ENCODE measurements around the gene TSHZ2.

DNA sequence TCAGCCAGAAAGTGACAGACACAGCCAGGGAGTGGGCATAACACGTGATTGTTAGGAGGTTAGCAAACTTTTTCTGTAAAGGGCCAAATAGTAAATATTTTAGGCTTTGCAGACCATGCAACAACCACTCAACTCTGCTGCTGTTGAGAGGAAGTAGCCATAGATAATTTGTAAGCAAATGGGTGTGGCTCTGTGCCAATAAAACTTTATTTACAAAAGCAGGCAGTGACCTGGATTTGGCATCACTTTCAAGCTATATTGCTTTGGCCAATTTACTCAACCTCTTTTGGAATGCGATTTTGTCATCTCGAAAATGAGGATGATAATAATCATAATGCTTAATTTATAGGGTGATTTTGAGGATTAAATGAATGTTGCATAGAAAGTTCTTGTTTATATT, 152.6 kb downstream of the TSHZ2 start:
- TF ChIP-seq, protein P1, sequence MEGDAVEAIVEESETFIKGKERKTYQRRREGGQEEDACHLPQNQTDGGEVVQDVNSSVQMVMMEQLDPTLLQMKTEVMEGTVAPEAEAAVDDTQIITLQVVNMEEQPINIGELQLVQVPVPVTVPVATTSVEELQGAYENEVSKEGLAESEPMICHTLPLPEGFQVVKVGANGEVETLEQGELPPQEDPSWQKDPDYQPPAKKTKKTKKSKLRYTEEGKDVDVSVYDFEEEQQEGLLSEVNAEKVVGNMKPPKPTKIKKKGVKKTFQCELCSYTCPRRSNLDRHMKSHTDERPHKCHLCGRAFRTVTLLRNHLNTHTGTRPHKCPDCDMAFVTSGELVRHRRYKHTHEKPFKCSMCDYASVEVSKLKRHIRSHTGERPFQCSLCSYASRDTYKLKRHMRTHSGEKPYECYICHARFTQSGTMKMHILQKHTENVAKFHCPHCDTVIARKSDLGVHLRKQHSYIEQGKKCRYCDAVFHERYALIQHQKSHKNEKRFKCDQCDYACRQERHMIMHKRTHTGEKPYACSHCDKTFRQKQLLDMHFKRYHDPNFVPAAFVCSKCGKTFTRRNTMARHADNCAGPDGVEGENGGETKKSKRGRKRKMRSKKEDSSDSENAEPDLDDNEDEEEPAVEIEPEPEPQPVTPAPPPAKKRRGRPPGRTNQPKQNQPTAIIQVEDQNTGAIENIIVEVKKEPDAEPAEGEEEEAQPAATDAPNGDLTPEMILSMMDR (IDR thresholded peaks at IDR 0.05), result no peak
- TF ChIP-seq POLR2A (IDR thresholded peaks at IDR 0.05; ENCODE audit: low read depth) (no peak), EP300 (IDR thresholded peaks at IDR 0.05) (no peak)

Data from esophagus muscularis mucosa (tissue), 4 donors.